Measurements from ENCODE around the gene MAP4K4.

The MAP4K4 gene

DNA sequence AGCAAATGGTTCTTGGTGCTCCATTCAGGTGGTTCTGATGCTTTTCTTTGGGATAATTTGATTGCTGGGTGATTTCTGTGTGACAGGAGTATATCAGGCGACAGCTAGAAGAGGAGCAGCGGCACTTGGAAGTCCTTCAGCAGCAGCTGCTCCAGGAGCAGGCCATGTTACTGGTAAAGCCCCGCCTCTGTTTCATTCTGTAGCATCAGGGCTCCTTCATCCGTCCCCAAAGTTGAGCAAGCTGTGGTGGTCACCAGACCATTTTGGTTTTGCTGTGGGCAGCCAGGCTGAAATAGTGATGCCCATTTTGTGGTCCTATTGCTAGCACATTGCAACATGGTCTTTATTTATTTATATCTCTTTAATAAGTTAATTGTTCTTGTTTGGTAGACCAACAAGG lies 161.4 kb downstream of the MAP4K4 start:
- in situ Hi-C loops (cut with MboI; ENCODE audit: low sequenced_read_pairs) = no loop called here

DNA sequence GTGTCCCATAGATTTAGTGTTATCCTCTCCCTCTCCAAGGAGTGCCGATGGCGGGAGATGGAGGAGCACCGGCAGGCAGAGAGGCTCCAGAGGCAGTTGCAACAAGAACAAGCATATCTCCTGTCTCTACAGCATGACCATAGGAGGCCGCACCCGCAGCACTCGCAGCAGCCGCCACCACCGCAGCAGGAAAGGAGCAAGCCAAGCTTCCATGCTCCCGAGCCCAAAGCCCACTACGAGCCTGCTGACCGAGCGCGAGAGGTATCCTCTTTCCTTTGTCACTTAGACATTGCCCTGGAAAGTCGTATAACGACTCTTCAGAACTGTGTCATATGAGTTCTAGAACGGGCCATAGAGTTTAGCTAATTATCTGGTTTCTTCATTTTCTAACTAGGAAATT lies 162.1 kb downstream of the MAP4K4 start:
- in situ Hi-C loops (cut with MboI; ENCODE audit: low sequenced_read_pairs) = no loop called here

- in situ Hi-C loops (cut with MboI; ENCODE audit: low sequenced_read_pairs) = no loop called here
Measured at GRCh38 chr2:101860157-101860556, 162.7 kb downstream of the MAP4K4 start.

DNA sequence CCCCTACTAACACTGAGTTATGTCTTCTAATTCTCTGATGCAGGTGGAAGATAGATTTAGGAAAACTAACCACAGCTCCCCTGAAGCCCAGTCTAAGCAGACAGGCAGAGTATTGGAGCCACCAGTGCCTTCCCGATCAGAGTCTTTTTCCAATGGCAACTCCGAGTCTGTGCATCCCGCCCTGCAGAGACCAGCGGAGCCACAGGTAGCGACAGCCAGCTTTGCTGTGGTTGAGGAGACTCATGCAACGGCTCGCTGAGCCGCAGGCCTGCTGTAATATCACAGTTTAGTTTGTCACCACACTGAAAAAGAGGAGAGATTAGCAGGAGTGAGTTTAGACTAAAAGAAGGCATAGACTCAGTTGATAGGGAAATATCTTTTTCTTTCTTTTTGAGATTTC lies 163.3 kb downstream of the MAP4K4 start:
- in situ Hi-C loops (cut with MboI; ENCODE audit: low sequenced_read_pairs) = no loop called here

DNA sequence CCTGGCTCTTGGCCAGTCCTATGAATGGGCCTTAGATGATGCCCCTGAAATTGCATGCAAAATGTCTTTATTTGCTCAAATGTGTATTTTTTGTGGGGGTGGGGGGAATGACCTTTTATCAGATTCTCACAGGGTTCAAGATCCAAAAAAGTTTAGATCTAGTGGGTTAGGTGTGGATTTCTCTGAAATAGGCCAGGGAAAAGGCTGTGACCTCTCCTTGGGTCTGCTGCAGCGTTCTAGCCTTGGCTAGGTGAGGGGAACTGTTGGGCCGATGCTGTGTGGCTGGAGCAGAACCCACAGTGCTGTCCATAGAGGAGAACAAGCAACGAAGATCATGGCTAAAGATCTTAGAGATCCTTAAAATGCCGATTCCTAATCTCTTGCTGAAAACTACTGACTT lies 163.9 kb downstream of the MAP4K4 start:
- in situ Hi-C loops (cut with MboI; ENCODE audit: low sequenced_read_pairs) = no loop called here

DNA sequence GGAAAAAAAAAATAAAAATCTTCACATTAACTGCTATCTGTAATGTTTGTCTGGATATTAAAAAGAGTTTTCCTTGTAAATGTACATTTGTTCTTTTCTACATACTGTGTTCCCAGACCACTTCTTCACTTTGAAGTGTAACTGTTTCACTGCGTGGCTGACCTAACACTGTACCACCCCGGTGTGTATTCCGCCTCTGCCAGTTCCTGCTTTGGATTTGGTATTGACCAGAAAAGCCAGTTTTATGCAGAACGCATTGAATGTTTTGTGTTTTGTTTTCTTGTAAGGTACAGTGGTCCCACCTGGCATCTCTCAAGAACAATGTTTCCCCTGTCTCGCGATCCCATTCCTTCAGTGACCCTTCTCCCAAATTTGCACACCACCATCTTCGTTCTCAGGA lies 166.0 kb downstream of the MAP4K4 start:
- in situ Hi-C loops (cut with MboI; ENCODE audit: low sequenced_read_pairs) = no loop called here

- in situ Hi-C loops (cut with MboI; ENCODE audit: low sequenced_read_pairs) = no loop called here
Measured at GRCh38 chr2:101864426-101864825, 166.9 kb downstream of the MAP4K4 start.

- in situ Hi-C loops (cut with MboI; ENCODE audit: low sequenced_read_pairs) = no loop called here
Measured at GRCh38 chr2:101868525-101868924, 171.0 kb downstream of the MAP4K4 start.

DNA sequence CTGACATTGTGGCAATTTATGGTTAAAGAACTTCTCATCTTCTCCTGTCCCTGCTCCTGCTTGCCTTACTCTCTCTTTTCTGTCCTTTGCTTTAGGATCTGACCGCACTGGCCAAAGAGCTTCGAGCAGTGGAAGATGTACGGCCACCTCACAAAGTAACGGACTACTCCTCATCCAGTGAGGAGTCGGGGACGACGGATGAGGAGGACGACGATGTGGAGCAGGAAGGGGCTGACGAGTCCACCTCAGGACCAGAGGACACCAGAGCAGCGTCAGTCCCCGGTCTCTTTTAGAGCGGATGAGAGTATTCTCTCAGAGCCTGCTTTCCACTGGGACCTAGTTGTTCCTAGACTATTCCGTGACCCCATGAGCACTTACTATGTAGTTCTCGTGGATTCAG lies 172.0 kb downstream of the MAP4K4 start:
- in situ Hi-C loops (cut with MboI; ENCODE audit: low sequenced_read_pairs) = no loop called here

DNA sequence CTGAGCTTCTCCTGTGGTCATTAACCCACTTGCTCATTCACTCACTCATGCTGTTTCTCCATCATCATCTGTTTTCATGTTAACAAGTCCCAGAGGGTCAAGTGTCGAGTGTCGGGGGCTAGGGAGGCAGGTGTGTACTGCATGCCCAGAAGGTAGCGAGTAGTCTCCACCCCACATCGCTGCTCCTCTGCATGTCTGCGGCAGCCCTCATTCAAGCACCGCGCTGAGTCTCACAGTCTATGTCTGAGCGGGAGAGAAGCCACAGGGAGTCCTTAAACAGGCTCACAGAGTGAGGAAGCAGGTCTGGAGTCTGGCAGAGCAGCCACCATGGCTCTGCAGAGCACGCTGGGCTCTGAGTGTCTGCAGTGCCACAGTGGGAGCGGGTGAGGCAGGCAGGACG lies 172.9 kb downstream of the MAP4K4 start:
- in situ Hi-C loops (cut with MboI; ENCODE audit: low sequenced_read_pairs) = no loop called here

DNA sequence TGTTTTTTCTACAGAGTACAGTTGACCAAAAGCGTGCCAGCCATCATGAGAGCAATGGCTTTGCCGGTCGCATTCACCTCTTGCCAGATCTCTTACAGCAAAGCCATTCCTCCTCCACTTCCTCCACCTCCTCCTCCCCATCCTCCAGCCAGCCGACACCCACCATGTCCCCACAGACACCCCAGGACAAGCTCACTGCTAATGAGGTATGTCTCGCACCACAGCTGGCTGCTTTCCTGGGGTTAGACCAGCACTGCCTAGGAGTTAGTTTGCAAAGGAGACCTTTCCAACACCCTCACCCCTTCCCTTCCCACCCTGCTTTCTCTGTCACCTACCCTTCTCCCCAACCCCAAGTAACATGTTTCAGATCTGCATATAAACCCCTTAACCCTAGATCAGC lies 174.0 kb downstream of the MAP4K4 start:
- in situ Hi-C loops (cut with MboI; ENCODE audit: low sequenced_read_pairs) = no loop called here

- in situ Hi-C loops (cut with MboI; ENCODE audit: low sequenced_read_pairs) = no loop called here
Measured at GRCh38 chr2:101872480-101872879, 175.0 kb downstream of the MAP4K4 start.

DNA sequence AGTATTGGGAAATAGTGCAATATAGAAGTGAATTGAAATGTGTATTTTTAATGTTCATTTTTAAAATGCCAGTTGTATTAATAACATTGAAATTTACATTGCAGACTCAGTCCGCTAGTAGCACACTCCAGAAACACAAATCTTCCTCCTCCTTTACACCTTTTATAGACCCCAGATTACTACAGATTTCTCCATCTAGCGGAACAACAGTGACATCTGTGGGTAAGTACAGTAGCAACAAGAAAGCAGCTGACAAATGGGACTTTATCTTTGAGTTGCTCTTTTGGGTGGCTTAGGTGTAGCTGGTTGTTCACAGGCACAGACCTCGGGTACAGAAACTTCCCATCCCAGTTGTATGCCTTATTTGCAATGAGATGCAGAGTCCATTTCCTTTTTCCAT lies 176.0 kb downstream of the MAP4K4 start:
- in situ Hi-C loops (cut with MboI; ENCODE audit: low sequenced_read_pairs) = no loop called here

GRCh38 chr2:101874069-101874468 lies 176.6 kb downstream of the MAP4K4 start:
- in situ Hi-C loops (cut with MboI; ENCODE audit: low sequenced_read_pairs) = no loop called here

GRCh38 chr2:101879466-101879865 lies 182.0 kb downstream of the MAP4K4 start:
- in situ Hi-C loops (cut with MboI; ENCODE audit: low sequenced_read_pairs) = no loop called here

GRCh38 chr2:101881131-101881530 lies 183.6 kb downstream of the MAP4K4 start:
- in situ Hi-C loops (cut with MboI; ENCODE audit: low sequenced_read_pairs) = no loop called here

DNA sequence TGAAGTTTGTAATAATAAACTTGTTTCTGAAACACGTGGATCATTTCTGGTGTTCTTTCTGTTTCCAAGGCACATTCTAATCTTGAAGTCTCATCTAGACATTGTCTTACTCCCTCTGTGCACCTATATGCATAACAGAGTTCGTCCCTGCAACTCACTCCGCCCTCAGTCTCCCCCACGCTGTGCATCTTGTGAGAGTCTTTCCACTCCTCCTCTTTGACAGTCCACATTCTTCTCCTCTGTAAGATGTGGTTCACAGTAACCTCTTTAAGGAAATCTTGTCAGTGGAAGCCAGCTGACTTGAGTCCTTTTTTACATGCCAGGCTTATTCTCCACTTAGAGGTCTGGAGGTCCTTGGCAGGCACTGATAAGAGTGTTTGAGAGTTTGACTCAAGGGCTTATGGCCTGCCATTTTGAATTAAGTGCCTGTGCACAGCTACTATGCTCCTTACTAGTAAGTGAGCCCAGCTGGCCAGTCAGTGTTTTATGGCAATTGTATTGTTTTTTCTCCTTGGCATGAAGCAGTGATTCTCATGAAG lies 185.3 kb downstream of the MAP4K4 start:
- in situ Hi-C loops (cut with MboI; ENCODE audit: low sequenced_read_pairs) = no loop called here

- in situ Hi-C loops (cut with MboI; ENCODE audit: low sequenced_read_pairs) = no loop called here
Measured at GRCh38 chr2:101883860-101884259, 186.4 kb downstream of the MAP4K4 start.

DNA sequence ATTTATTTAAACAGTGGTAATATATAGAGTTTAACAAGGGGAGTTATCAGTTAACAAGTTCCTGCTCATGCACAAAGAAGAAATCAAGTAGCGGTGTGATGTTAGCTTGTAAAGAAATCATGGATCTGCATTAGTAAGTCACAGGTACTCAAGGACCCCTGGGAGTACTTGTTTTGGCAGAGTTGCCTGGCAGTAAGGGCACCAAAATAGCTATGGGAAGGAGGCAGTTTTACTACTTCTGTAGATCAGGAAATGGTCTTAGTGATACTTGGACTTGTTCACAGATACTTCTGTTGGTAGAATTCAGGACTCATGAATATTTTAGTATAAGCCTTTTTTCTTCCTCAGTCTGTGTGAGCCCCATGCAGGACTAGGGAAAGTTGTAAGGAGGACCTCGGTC lies 186.9 kb downstream of the MAP4K4 start:
- in situ Hi-C loops (cut with MboI; ENCODE audit: low sequenced_read_pairs) = no loop called here

DNA sequence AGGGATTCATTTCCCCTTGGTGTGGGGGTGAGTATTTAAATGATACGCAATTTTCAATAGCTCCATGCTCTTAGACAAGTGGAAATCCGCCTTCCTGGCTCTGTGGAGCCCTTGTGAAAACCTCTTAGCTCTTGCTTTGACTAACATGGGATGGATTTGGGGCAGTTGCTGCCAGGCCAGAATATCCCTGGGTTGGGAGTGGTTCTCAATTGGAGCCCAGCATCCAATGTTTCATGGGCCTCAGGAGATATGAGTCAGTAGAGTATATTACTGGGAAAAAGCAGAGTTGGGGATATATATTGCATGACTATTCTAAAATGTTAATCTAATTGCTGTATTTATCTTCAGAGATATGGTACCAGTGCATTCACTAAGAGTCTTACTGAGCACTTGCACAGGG lies 189.8 kb downstream of the MAP4K4 start:
- in situ Hi-C loops (cut with MboI; ENCODE audit: low sequenced_read_pairs) = no loop called here

- in situ Hi-C loops (cut with MboI; ENCODE audit: low sequenced_read_pairs) = no loop called here
Measured at GRCh38 chr2:101889460-101890098, 192.1 kb downstream of the MAP4K4 start.

- in situ Hi-C loops (cut with MboI; ENCODE audit: low sequenced_read_pairs) = no loop called here
Measured at GRCh38 chr2:101892377-101892776, 194.9 kb downstream of the MAP4K4 start.

DNA sequence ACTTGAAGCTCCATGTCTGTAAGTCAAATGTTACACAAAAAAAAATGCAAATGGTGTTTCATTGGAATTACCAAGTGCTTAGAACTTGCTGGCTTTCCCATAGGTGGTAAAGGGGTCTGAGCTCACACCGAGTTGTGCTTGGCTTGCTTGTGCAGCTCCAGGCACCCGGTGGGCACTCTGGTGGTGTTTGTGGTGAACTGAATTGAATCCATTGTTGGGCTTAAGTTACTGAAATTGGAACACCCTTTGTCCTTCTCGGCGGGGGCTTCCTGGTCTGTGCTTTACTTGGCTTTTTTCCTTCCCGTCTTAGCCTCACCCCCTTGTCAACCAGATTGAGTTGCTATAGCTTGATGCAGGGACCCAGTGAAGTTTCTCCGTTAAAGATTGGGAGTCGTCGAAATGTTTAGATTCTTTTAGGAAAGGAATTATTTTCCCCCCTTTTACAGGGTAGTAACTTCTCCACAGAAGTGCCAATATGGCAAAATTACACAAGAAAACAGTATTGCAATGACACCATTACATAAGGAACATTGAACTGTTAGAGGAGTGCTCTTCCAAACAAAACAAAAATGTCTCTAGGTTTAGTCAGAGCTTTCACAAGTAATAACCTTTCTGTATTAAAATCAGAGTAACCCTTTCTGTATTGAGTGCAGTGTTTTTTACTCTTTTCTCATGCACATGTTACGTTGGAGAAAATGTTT lies 196.3 kb downstream of the MAP4K4 start:
- in situ Hi-C loops (cut with MboI; ENCODE audit: low sequenced_read_pairs) = no loop called here

Data from HL-60/S4 (cell line).